Prostate gland (tissue), 2 donors: ENCODE results near the gene DQX1. TPM values are rescaled to one million over a fixed set of nuclear protein-coding genes. Genes with fewer than 3 reads are reported as not detected.

Source experiments
- DNase-seq: peaks from one replicate; pipeline ENCODE4 v3.0.0-alpha.2; 2019; ENCODE audit warnings: low spot score
- H3K27ac ChIP-seq, 2 donors: fragments of 200-600 bp; sonication (generic); 2 replicates each; pipeline ENCODE4 v1.5.1; 2017 to 2019
- H3K27me3 ChIP-seq: fragments of 200-600 bp; sonication (generic); replicated peaks from 2 replicates; pipeline ENCODE4 v1.5.1; 2019; ENCODE audit not compliant: insufficient read depth
- H3K36me3 ChIP-seq, 2 donors: fragments of 200-600 bp; sonication (generic); 1 replicate in 1 of 2; 2 replicates in 1 of 2; pipeline versions ENCODE4 v1.5.1 to v1.8.1; 2017 to 2019
- H3K4me1 ChIP-seq: fragments of 200-600 bp; sonication (generic); replicated peaks from 2 replicates; pipeline ENCODE4 v1.5.1; 2019
- H3K4me3 ChIP-seq, 2 donors: fragments of 200-600 bp; sonication (generic); 2 replicates each; pipeline ENCODE4 v1.5.1; 2017 to 2019
- H3K9me3 ChIP-seq: fragments of 200-600 bp; sonication (generic); 2 replicates; pipeline ENCODE4 v1.5.1; 2017
- CTCF ChIP-seq, 4 experiments: fragments of 200-600 bp in 2 of 4; fragments of 450-650 bp in 2 of 4; sonication (generic) in 2 of 4; IDR thresholded peaks; 1 replicate in 3 of 4; 2 replicates in 1 of 4; pipeline ENCODE4 v1.5.1; 2016 to 2019; ENCODE audit warnings: antibody characterized with exemption in 4 of 4, mild to moderate bottlenecking in 2 of 4, moderate library complexity in 2 of 4
- POLR2A ChIP-seq: fragments of 450-650 bp; IDR thresholded peaks from one replicate; pipeline ENCODE4 v1.6.1; 2016; ENCODE audit warnings: antibody characterized with exemption, mild to moderate bottlenecking
- POLR2AphosphoS5 ChIP-seq: sonication (generic); formaldehyde crosslinking; IDR thresholded peaks from one replicate; pipeline ENCODE4 v1.6.1; 2017; ENCODE audit warnings: antibody characterized with exemption
- WGBS: methylation state at CpG from one replicate; pipeline ENCODE4 v1.1.5; 2018; 5-methylcytosine and 5-hydroxymethylcytosine counted together
- intact Hi-C: fragments of 100-400 bp; cut with DNase I; formaldehyde crosslinking; loops from one replicate; pipeline ENCODE4 v1.14.2; 2022
- total RNA-seq, 2 donors: library from RNA; depleted of rRNA; stranded (reverse); fragments of >200 nt; gene quantifications; one replicate each; pipeline ENCODE4 v1.1.0, GENCODE V29; 2016

Gene DQX1
- total RNA-seq, 2 donors from 2014 or later, result not detected

DNA sequence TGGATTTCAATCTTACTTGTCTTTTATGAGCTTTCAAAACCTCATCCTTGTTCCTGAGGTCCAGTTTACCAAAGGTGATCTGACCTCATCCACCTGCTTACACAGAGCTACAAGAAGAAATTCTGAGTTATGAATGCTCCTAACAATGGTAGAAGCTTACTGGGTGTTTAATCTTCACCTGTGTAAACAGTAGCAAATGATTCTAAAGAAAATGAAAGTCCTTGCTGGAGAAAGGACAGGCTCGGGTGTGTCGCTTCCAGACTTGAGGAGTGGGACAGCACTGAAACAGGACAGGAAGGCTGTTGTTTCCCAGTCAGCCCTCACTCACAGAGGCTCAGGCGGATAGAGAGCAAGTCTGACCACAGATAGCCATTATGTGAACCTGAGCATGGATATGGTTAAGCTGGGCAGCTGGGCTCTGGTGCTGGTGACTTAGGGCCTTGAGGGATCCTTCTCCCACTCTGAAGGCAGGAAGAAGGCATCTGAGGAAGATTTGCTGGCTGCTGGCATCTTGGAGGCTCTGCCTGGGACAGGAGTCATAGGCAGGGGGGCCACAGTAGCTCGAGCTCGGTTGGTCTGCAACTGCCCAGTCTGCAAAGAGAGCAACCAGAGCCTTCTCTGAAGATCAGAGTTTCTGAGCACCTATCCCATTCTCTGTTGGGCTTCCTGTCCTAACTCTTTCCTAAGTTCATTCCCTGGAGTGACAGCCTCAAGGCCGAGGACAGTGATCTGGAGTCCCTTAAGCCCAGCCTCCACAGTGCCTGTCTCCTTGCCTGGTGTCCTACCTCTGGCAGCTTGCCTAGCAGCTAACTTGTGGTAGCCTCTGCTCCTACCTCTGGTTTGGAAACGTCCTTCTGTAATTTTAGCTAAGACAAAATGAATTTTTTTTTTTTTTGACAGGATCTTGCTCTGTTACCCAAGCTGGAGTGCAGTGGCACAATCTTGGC is 32.5 kb upstream of the DQX1 start:
- H3K4me3 ChIP-seq, result no peak overlapping the region
- DNase-seq, result no peak
- no peaks in the 10 kb centered on the region for H3K36me3 ChIP-seq
- H3K27ac ChIP-seq, result no peak overlapping the region
- no peak for TF ChIP-seq CTCF (IDR thresholded peaks at IDR 0.05)
- no peak for TF ChIP-seq POLR2AphosphoS5
- TF ChIP-seq POLR2A, result no peak
- no peaks in the 10 kb centered on the region for H3K9me3 ChIP-seq
- no peaks in the 10 kb centered on the region for H3K4me1 ChIP-seq
- H3K27me3 ChIP-seq, result no peaks in the 10 kb centered on the region
- intact Hi-C loops, result no loop called here
- 55% methylated on average over 7 of the region's 7 CpGs for WGBS

DNA sequence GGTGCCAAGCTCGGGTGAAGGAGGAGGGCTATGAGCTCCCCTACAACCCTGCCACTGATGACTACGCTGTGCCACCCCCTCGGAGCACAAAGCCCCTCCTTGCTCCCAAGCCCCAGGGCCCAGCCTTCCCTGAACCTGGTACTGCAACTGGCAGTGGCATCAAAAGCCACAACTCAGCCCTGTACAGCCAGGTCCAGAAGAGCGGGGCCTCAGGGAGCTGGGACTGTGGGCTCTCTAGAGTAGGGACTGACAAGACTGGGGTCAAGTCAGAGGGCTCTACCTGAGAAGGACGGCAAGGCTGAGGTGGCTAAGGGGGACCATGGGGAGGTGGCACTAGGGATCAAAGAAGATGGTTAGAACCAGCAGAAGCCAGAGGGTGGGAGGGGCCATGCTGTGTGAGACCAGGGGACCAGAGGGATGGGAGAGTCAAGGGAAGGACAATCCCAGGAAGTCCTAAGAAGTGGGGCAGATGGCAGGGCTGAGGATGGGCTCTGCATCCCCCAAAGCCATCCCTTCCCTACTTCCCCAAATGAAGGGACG is 30.9 kb upstream of the DQX1 start:
- WGBS, result 98% methylated on average over 6 of the region's 6 CpGs
- H3K4me3 ChIP-seq, result no peak overlapping the region
- H3K36me3 ChIP-seq, result no peaks in the 10 kb centered on the region
- no peak overlapping the region for H3K27ac ChIP-seq
- H3K27me3 ChIP-seq, result no peaks in the 10 kb centered on the region
- no peak for TF ChIP-seq CTCF (IDR thresholded peaks at IDR 0.05)
- no peak for DNase-seq
- no peaks in the 10 kb centered on the region for H3K4me1 ChIP-seq
- H3K9me3 ChIP-seq, result no peaks in the 10 kb centered on the region
- intact Hi-C loops, result no loop called here

- WGBS, result 87% methylated on average over 14 of the region's 14 CpGs
- Histone ChIP-seq H3K4me3 (no peak overlapping the region), H3K27ac (no peak overlapping the region)
Measured at GRCh38 chr2:74556159-74556558, 30.1 kb upstream of the DQX1 start.

DNA sequence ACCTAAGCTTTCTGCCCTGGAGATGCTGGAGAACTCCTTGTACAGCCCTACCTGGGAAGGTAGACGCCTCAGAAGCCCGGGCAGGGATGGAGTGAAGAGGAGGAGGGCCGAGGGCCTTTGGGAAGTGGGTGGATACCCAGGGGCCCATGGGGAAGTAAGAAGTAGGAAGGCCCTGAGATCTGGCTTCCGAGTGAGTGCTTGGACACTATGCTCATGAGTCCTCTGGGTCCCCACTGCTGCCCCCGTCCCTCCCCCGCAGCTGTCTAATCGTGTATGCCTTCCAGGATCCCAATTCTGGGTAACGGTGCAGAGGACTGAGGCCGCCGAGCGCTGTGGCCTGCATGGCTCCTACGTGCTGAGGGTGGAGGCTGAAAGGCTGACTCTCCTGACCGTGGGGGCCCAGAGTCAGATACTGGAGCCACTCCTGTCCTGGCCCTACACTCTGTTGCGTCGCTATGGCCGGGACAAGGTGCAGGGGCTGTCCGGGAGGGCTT is 29.6 kb upstream of the DQX1 start:
- H3K36me3 ChIP-seq, result no peaks in the 10 kb centered on the region
- no peaks in the 10 kb centered on the region for H3K27me3 ChIP-seq
- H3K4me1 ChIP-seq, result no peaks in the 10 kb centered on the region
- no peak for DNase-seq
- no peaks in the 10 kb centered on the region for H3K9me3 ChIP-seq
- intact Hi-C loops, result no loop called here
- H3K4me3 ChIP-seq, result peak overlapping the region; percentile 55 to 71
- WGBS, result 81% methylated on average over 16 of the region's 17 CpGs
- no peak overlapping the region for H3K27ac ChIP-seq
- no peak for TF ChIP-seq POLR2A
- TF ChIP-seq CTCF (IDR thresholded peaks at IDR 0.05), result no peak
- TF ChIP-seq POLR2AphosphoS5, result no peak

More at GRCh38 chr2:74556159-74556558, 30.1 kb upstream of the DQX1 start:
- H3K27me3 ChIP-seq, result no peaks in the 10 kb centered on the region
- intact Hi-C loops, result no loop called here
- H3K4me1 ChIP-seq, result no peaks in the 10 kb centered on the region
- TF ChIP-seq CTCF (IDR thresholded peaks at IDR 0.05) (no peak), POLR2A (no peak), POLR2AphosphoS5 (no peak)
- no peaks in the 10 kb centered on the region for H3K36me3 ChIP-seq
- DNase-seq, result no peak
- H3K9me3 ChIP-seq, result no peaks in the 10 kb centered on the region
